ENCODE measurements around the gene HBG2. TPM values are rescaled to one million over a fixed set of nuclear protein-coding genes. Genes with fewer than 3 reads are reported as not detected.

Gene HBG2
- total and polyA plus RNA-seq, 2 experiments from 2014 or later = not detected

DNA sequence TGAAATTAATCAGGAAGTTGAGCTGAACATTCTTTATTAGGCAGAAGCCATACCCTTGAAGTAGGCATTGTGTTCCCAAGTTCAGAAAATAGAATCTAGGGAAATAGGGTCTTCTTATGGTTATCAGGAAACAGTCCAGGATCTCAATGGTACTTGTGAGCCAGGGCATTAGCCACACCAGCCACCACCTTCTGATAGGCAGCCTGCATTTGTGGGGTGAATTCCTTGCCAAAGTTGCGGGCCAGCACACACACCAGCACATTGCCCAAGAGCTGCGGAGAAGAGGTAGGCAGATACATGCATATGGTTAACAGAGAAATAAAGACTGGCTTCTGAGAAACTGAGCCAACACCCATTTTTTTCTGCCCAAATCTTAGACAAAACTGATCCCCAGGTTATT lies 21.8 kb downstream of the HBG2 start:
- Histone ChIP-seq H2AFZ (no peak overlapping the region), H3K4me1 (ENCODE audit: insufficient read depth) (no peaks in the 10 kb centered on the region), H3F3A (replicated peaks; ENCODE audit: low read depth) (no peaks in the 10 kb centered on the region), H3K27ac (ENCODE audit: low read depth) (no peak overlapping the region), H3K4me3 (no peak overlapping the region), H3K36me3 (ENCODE audit: insufficient read depth) (no peaks in the 10 kb centered on the region), H4K20me1 (replicated peaks; ENCODE audit: insufficient read depth) (no peaks in the 10 kb centered on the region), H3K4me2 (no peak overlapping the region), H3K27me3 (ENCODE audit: insufficient read depth) (no peaks in the 10 kb centered on the region), H3K9me2 (ENCODE audit: insufficient read depth) (no peaks in the 10 kb centered on the region), H3K79me2 (replicated peaks; ENCODE audit: insufficient read depth) (no peaks in the 10 kb centered on the region)
- H3K9me3 Mint-ChIP-seq = no peaks in the 10 kb centered on the region
- DNase-seq (ENCODE audit: low spot score) (no peak), ATAC-seq (no peak)
- TF ChIP-seq, protein P1, sequence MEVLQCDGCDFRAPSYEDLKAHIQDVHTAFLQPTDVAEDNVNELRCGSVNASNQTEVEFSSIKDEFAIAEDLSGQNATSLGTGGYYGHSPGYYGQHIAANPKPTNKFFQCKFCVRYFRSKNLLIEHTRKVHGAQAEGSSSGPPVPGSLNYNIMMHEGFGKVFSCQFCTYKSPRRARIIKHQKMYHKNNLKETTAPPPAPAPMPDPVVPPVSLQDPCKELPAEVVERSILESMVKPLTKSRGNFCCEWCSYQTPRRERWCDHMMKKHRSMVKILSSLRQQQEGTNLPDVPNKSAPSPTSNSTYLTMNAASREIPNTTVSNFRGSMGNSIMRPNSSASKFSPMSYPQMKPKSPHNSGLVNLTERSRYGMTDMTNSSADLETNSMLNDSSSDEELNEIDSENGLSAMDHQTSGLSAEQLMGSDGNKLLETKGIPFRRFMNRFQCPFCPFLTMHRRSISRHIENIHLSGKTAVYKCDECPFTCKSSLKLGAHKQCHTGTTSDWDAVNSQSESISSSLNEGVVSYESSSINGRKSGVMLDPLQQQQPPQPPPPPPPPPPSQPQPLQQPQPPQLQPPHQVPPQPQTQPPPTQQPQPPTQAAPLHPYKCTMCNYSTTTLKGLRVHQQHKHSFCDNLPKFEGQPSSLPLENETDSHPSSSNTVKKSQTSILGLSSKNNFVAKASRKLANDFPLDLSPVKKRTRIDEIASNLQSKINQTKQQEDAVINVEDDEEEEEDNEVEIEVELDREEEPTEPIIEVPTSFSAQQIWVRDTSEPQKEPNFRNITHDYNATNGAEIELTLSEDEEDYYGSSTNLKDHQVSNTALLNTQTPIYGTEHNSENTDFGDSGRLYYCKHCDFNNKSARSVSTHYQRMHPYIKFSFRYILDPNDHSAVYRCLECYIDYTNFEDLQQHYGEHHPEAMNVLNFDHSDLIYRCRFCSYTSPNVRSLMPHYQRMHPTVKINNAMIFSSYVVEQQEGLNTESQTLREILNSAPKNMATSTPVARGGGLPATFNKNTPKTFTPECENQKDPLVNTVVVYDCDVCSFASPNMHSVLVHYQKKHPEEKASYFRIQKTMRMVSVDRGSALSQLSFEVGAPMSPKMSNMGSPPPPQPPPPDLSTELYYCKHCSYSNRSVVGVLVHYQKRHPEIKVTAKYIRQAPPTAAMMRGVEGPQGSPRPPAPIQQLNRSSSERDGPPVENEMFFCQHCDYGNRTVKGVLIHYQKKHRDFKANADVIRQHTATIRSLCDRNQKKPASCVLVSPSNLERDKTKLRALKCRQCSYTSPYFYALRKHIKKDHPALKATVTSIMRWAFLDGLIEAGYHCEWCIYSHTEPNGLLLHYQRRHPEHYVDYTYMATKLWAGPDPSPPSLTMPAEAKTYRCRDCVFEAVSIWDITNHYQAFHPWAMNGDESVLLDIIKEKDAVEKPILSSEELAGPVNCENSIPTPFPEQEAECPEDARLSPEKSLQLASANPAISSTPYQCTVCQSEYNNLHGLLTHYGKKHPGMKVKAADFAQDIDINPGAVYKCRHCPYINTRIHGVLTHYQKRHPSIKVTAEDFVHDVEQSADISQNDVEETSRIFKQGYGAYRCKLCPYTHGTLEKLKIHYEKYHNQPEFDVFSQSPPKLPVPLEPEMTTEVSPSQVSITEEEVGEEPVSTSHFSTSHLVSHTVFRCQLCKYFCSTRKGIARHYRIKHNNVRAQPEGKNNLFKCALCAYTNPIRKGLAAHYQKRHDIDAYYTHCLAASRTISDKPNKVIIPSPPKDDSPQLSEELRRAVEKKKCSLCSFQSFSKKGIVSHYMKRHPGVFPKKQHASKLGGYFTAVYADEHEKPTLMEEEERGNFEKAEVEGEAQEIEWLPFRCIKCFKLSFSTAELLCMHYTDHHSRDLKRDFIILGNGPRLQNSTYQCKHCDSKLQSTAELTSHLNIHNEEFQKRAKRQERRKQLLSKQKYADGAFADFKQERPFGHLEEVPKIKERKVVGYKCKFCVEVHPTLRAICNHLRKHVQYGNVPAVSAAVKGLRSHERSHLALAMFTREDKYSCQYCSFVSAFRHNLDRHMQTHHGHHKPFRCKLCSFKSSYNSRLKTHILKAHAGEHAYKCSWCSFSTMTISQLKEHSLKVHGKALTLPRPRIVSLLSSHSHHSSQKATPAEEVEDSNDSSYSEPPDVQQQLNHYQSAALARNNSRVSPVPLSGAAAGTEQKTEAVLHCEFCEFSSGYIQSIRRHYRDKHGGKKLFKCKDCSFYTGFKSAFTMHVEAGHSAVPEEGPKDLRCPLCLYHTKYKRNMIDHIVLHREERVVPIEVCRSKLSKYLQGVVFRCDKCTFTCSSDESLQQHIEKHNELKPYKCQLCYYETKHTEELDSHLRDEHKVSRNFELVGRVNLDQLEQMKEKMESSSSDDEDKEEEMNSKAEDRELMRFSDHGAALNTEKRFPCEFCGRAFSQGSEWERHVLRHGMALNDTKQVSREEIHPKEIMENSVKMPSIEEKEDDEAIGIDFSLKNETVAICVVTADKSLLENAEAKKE (CRISPR knock-in tag; IDR thresholded peaks at IDR 0.05) = no peak
- TF ChIP-seq, protein P2, sequence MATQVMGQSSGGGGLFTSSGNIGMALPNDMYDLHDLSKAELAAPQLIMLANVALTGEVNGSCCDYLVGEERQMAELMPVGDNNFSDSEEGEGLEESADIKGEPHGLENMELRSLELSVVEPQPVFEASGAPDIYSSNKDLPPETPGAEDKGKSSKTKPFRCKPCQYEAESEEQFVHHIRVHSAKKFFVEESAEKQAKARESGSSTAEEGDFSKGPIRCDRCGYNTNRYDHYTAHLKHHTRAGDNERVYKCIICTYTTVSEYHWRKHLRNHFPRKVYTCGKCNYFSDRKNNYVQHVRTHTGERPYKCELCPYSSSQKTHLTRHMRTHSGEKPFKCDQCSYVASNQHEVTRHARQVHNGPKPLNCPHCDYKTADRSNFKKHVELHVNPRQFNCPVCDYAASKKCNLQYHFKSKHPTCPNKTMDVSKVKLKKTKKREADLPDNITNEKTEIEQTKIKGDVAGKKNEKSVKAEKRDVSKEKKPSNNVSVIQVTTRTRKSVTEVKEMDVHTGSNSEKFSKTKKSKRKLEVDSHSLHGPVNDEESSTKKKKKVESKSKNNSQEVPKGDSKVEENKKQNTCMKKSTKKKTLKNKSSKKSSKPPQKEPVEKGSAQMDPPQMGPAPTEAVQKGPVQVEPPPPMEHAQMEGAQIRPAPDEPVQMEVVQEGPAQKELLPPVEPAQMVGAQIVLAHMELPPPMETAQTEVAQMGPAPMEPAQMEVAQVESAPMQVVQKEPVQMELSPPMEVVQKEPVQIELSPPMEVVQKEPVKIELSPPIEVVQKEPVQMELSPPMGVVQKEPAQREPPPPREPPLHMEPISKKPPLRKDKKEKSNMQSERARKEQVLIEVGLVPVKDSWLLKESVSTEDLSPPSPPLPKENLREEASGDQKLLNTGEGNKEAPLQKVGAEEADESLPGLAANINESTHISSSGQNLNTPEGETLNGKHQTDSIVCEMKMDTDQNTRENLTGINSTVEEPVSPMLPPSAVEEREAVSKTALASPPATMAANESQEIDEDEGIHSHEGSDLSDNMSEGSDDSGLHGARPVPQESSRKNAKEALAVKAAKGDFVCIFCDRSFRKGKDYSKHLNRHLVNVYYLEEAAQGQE (IDR thresholded peaks at IDR 0.05; ENCODE audit: unreplicated experiment) = no peak
- TF ChIP-seq, protein P3, sequence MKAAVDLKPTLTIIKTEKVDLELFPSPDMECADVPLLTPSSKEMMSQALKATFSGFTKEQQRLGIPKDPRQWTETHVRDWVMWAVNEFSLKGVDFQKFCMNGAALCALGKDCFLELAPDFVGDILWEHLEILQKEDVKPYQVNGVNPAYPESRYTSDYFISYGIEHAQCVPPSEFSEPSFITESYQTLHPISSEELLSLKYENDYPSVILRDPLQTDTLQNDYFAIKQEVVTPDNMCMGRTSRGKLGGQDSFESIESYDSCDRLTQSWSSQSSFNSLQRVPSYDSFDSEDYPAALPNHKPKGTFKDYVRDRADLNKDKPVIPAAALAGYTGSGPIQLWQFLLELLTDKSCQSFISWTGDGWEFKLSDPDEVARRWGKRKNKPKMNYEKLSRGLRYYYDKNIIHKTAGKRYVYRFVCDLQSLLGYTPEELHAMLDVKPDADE (IDR thresholded peaks at IDR 0.05) = no peak
- TF ChIP-seq JUNB (IDR thresholded peaks at IDR 0.05; ENCODE audit: unreplicated experiment) (no peak), ZNF331 (CRISPR knock-in tag; IDR thresholded peaks at IDR 0.05; ENCODE audit: low read depth) (no peak), NANOG (IDR thresholded peaks at IDR 0.05; ENCODE audit: borderline replicate concordance) (no peak), ZNF114 (CRISPR knock-in tag; IDR thresholded peaks at IDR 0.05) (no peak), EZH2phosphoT487 (IDR thresholded peaks at IDR 0.05; ENCODE audit: unreplicated experiment) (no peak), EZH2 (IDR thresholded peaks at IDR 0.05; ENCODE audit: low read depth, unreplicated experiment) (no peak), POLR2AphosphoS5 (IDR thresholded peaks at IDR 0.05; ENCODE audit: low read depth) (no peak), CREB1 (CRISPR knock-in tag; IDR thresholded peaks at IDR 0.05; ENCODE audit: low read depth) (no peak), STAT1 (IDR thresholded peaks at IDR 0.05; ENCODE audit: unreplicated experiment) (no peak)
- TF ChIP-seq, protein P4, sequence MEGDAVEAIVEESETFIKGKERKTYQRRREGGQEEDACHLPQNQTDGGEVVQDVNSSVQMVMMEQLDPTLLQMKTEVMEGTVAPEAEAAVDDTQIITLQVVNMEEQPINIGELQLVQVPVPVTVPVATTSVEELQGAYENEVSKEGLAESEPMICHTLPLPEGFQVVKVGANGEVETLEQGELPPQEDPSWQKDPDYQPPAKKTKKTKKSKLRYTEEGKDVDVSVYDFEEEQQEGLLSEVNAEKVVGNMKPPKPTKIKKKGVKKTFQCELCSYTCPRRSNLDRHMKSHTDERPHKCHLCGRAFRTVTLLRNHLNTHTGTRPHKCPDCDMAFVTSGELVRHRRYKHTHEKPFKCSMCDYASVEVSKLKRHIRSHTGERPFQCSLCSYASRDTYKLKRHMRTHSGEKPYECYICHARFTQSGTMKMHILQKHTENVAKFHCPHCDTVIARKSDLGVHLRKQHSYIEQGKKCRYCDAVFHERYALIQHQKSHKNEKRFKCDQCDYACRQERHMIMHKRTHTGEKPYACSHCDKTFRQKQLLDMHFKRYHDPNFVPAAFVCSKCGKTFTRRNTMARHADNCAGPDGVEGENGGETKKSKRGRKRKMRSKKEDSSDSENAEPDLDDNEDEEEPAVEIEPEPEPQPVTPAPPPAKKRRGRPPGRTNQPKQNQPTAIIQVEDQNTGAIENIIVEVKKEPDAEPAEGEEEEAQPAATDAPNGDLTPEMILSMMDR (conservative IDR thresholded peaks at IDR 0.05; ENCODE audit: low read depth in 2 of 2) = no peak
- H3K36me3 Mint-ChIP-seq (ENCODE audit: low read depth) = no peaks in the 10 kb centered on the region
- H3K4me1 Mint-ChIP-seq = no peaks in the 10 kb centered on the region
- H3K27me3 Mint-ChIP-seq (ENCODE audit: insufficient read depth, low read depth, poor library complexity) = no peaks in the 10 kb centered on the region
- H3K27ac Mint-ChIP-seq = no peak overlapping the region
- no peak overlapping the region for H3K4me3 Mint-ChIP-seq

Data from GM23338 (cell line).